Nucleus accumbens (tissue), 56 donors: ENCODE data around the gene KYNU.

ENCODE experiments used
- DNase-seq, 56 donors: peaks; one replicate each; lab custom pipeline; 2025; lab: John Stamatoyannopoulos, UW

KYNU gene

GRCh38 chr2:142952793-142953494, 75.5 kb downstream of the KYNU start:
- no peak for DNase-seq

GRCh38 chr2:142954493-142954892, 77.0 kb downstream of the KYNU start:
- no peak for DNase-seq

- DNase-seq = no peak
Observed at GRCh38 chr2:142957144-142957543, 79.7 kb downstream of the KYNU start.

GRCh38 chr2:142961202-142961601, 83.7 kb downstream of the KYNU start:
- DNase-seq = no peak

- DNase-seq = no peak
Observed at GRCh38 chr2:142965443-142965842, 88.0 kb downstream of the KYNU start.

- no peak for DNase-seq
Observed at GRCh38 chr2:142966284-142966683, 88.8 kb downstream of the KYNU start.

- DNase-seq = no peak
Observed at GRCh38 chr2:142967060-142967459, 89.6 kb downstream of the KYNU start.

- no peak for DNase-seq
Observed at GRCh38 chr2:142973160-142973821, 95.8 kb downstream of the KYNU start.

GRCh38 chr2:142973822-142974207, 96.4 kb downstream of the KYNU start:
- no peak for DNase-seq

- no peak for DNase-seq
Observed at GRCh38 chr2:142974288-142975024, 97.0 kb downstream of the KYNU start.

- DNase-seq = no peak
Observed at GRCh38 chr2:142975239-142975638, 97.8 kb downstream of the KYNU start.

GRCh38 chr2:142980246-142981068, 103.0 kb downstream of the KYNU start:
- no peak for DNase-seq

- no peak for DNase-seq
Observed at GRCh38 chr2:142981069-142981378, 103.6 kb downstream of the KYNU start.

- no peak for DNase-seq
Observed at GRCh38 chr2:142981756-142982155, 104.3 kb downstream of the KYNU start.

- DNase-seq = no peak
Observed at GRCh38 chr2:142983174-142983573, 105.7 kb downstream of the KYNU start.

- no peak for DNase-seq
Observed at GRCh38 chr2:142984657-142985056, 107.2 kb downstream of the KYNU start.

GRCh38 chr2:142987044-142987443, 109.6 kb downstream of the KYNU start:
- no peak for DNase-seq

- DNase-seq = no peak
Observed at GRCh38 chr2:142989273-142990204, 112.1 kb downstream of the KYNU start.

- no peak for DNase-seq
Observed at GRCh38 chr2:142991295-142991694, 113.8 kb downstream of the KYNU start.

- no peak for DNase-seq
Observed at GRCh38 chr2:142992840-142993239, 115.4 kb downstream of the KYNU start.
